IMR-90 (cell line): ENCODE results near the gene AQP12B. TPM values are rescaled to one million over a fixed set of nuclear protein-coding genes. Genes with fewer than 3 reads are reported as not detected.

Experiments used
- ATAC-seq: fragments of 200-7000 bp; cut with Tn5 transposase; 2 replicates; pipeline ENCODE4 v1.9.1; 2020; ENCODE audit warnings: low read depth, mild to moderate bottlenecking, moderate library complexity
- BruUV-seq: library from RNA; stranded (reverse); fragments of 400-500 nt; replicated peaks from 2 replicates; lab custom pipeline; 2021; lab: Mats Ljungman, UMichigan
- CTCF ChIA-PET: fragments of 300-600 bp; formaldehyde crosslinking; extraction: SDS; loops from one replicate; lab custom pipeline; 2021; ENCODE audit warnings: antibody characterized with exemption; lab: Yijun Ruan, JAX
- POLR2A ChIA-PET: fragments of 300-600 bp; sonication (Branson Sonifier 250); formaldehyde crosslinking; loops from one replicate; lab custom pipeline; 2022; ENCODE audit warnings: antibody characterized with exemption; ENCODE audit not compliant: unreplicated experiment; lab: Charles Lee
- DNase-seq: peaks from one replicate; pipeline ENCODE4 v3.0.0; 2013
- H2AFZ ChIP-seq: replicated peaks from 2 replicates; pipeline ENCODE3; 2013; ENCODE audit warnings: low read length, mild to moderate bottlenecking; ENCODE audit not compliant: poor library complexity
- H2AK5ac ChIP-seq: 2 replicates; pipeline ENCODE4 v1.6.1; 2013; ENCODE audit warnings: low read depth, low read length, inconsistent platforms
- H2AK9ac ChIP-seq: replicated peaks from 2 replicates; pipeline ENCODE3; 2013; ENCODE audit warnings: mild to moderate bottlenecking, low read depth, low read length, moderate library complexity; ENCODE audit not compliant: poor library complexity
- H2BK120ac ChIP-seq: 2 replicates; pipeline ENCODE4 v1.6.1; 2013; ENCODE audit warnings: low read depth, low read length, inconsistent platforms
- H2BK15ac ChIP-seq: 3 replicates; pipeline ENCODE4 v1.6.1; 2013; ENCODE audit warnings: low read depth, low read length, inconsistent platforms
- H2BK20ac ChIP-seq: 2 replicates; pipeline ENCODE4 v1.6.1; 2013; ENCODE audit warnings: low read depth, mild to moderate bottlenecking, inconsistent platforms, low read length, moderate library complexity
- H2BK5ac ChIP-seq: 2 replicates; pipeline ENCODE4 v1.6.1; 2013; ENCODE audit warnings: mild to moderate bottlenecking, low read depth, low read length, inconsistent platforms; ENCODE audit not compliant: poor library complexity, severe bottlenecking
- H3K14ac ChIP-seq: replicated peaks from 2 replicates; pipeline ENCODE4 v1.6.1; 2013; ENCODE audit warnings: low read depth, low read length, inconsistent platforms
- H3K18ac ChIP-seq: 2 replicates; pipeline ENCODE4 v1.6.1; 2013; ENCODE audit warnings: low read depth, low read length, control low read depth
- H3K23ac ChIP-seq: 2 replicates; pipeline ENCODE4 v1.6.1; 2013; ENCODE audit warnings: low read depth, low read length, inconsistent platforms
- H3K27ac ChIP-seq: 2 replicates; pipeline ENCODE4 v1.5.1; 2013; ENCODE audit warnings: mild to moderate bottlenecking, control low read depth, low read length; ENCODE audit not compliant: insufficient read depth
- H3K27me3 ChIP-seq: 2 replicates; pipeline ENCODE4 v1.6.1; 2013; ENCODE audit warnings: low read length; ENCODE audit not compliant: control insufficient read depth, insufficient read depth
- H3K36me3 ChIP-seq: 2 replicates; pipeline ENCODE4 v1.6.1; 2013; ENCODE audit warnings: low read length, mixed read lengths; ENCODE audit not compliant: control insufficient read depth, insufficient read depth
- H3K4ac ChIP-seq: 2 replicates; pipeline ENCODE4 v1.6.1; 2013; ENCODE audit warnings: low read depth, low read length, inconsistent platforms
- H3K4me1 ChIP-seq: 2 replicates; pipeline ENCODE4 v1.6.1; 2013; ENCODE audit warnings: low read length, mixed read lengths; ENCODE audit not compliant: control insufficient read depth, insufficient read depth
- H3K4me2 ChIP-seq: 2 replicates; pipeline ENCODE4 v1.6.1; 2013; ENCODE audit warnings: low read depth, mild to moderate bottlenecking, control low read depth, low read length, moderate library complexity
- H3K4me3 ChIP-seq: 2 replicates; pipeline ENCODE4 v1.5.1; 2013; ENCODE audit warnings: low read depth, mild to moderate bottlenecking, control low read depth, low read length, moderate library complexity; ENCODE audit not compliant: insufficient read depth
- H3K56ac ChIP-seq: 2 replicates; pipeline ENCODE4 v1.6.1; 2013; ENCODE audit warnings: low read length, inconsistent platforms; ENCODE audit not compliant: insufficient read depth; ENCODE audit errors: extremely low read depth
- H3K79me1 ChIP-seq, 2 experiments: 2 replicates each; pipeline ENCODE4 v1.6.1; 2013; ENCODE audit warnings: low read length in 2 of 2, inconsistent platforms in 1 of 2, low read depth in 1 of 2
- H3K9ac ChIP-seq: 2 replicates; pipeline ENCODE4 v1.6.1; 2013; ENCODE audit warnings: low read depth, low read length, control low read depth
- H3K9me1 ChIP-seq: 2 replicates; pipeline ENCODE4 v1.6.1; 2013; ENCODE audit warnings: low read length, inconsistent platforms; ENCODE audit not compliant: insufficient read depth
- H3K9me3 ChIP-seq: 2 replicates; pipeline ENCODE4 v1.6.1; 2013; ENCODE audit warnings: low read length; ENCODE audit not compliant: control insufficient read depth, insufficient read depth
- H4K20me1 ChIP-seq: 2 replicates; pipeline ENCODE4 v1.6.1; 2013; ENCODE audit warnings: low read length, inconsistent platforms; ENCODE audit not compliant: insufficient read depth
- H4K5ac ChIP-seq: 2 replicates; pipeline ENCODE4 v1.6.1; 2013; ENCODE audit warnings: mild to moderate bottlenecking, low read depth, low read length, control low read depth
- H4K8ac ChIP-seq, 2 experiments: 2 replicates each; pipeline ENCODE4 v1.6.1; 2013; ENCODE audit warnings: low read depth in 2 of 2, low read length in 2 of 2, control low read depth in 1 of 2, inconsistent platforms in 1 of 2
- H4K91ac ChIP-seq: 2 replicates; pipeline ENCODE4 v1.6.1; 2013; ENCODE audit warnings: low read depth, low read length, inconsistent platforms; ENCODE audit not compliant: insufficient read depth
- ELK1 ChIP-seq: fragments of 150-350 bp; IDR thresholded peaks from 2 replicates; pipeline ENCODE4 v1.6.1; 2016; ENCODE audit warnings: low read depth, mild to moderate bottlenecking, low read length, moderate library complexity, borderline replicate concordance
- MAFK ChIP-seq: IDR thresholded peaks from 2 replicates; pipeline ENCODE4 v1.6.1; 2012; ENCODE audit warnings: low read depth, low read length, improper control_type of control experiment
- WGBS, 2 experiments: methylation state at CpG; one replicate each; pipeline versions ENCODE4 v1.1.5 to v1.1.7; 2013; ENCODE audit warnings: missing lambda C conversion rate in 2 of 2; ENCODE audit not compliant: insufficient read length in 1 of 2; ENCODE audit errors: extremely low coverage in 2 of 2; 5-methylcytosine and 5-hydroxymethylcytosine counted together
- dilution Hi-C: fragments of 300-500 bp; cut with HindIII; formaldehyde crosslinking; loops from one replicate; pipeline ENCODE4 v1.14.3; 2018; ENCODE audit warnings: low sequenced_read_pairs; ENCODE audit not compliant: unreplicated experiment
- in situ Hi-C: fragments of 300-500 bp; cut with MboI; formaldehyde crosslinking; loops from 3 replicates; pipeline ENCODE4 v1.14.3; 2019; ENCODE audit warnings: low sequenced_read_pairs, inconsistent platforms, mixed read lengths
- intact Hi-C: fragments of 100-400 bp; cut with micrococcal nuclease; formaldehyde crosslinking; loops from 2 replicates; pipeline ENCODE4 v1.10.0; 2022
- polyA plus RNA-seq, 3 experiments: library from polyadenylated mRNA; depleted of rRNA; stranded (reverse); fragments of >200 nt; gene quantifications; 2 replicates each; pipeline ENCODE4 v1.2.3, GENCODE V29; 2012; ENCODE audit warnings: low replicate concordance in 1 of 3
- total RNA-seq: library from RNA; depleted of rRNA; stranded (reverse); fragments of >200 nt; gene quantifications from 2 replicates; pipeline ENCODE4 v1.2.3, GENCODE V29; 2012

Gene AQP12B
- total and polyA plus RNA-seq, 2 of the 4 experiments (the other 2 are of a cell fraction): not detected

- no peak overlapping the region for H2BK5ac ChIP-seq
- no peak overlapping the region for H2AK5ac ChIP-seq
- no peaks in the 10 kb centered on the region for H3K4me1 ChIP-seq
- H3K36me3 ChIP-seq: no peaks in the 10 kb centered on the region
- H2BK120ac ChIP-seq: no peak overlapping the region
- ATAC-seq (no peak), DNase-seq (no peak)
- H4K20me1 ChIP-seq: no peaks in the 10 kb centered on the region
- no peak overlapping the region for H3K4me2 ChIP-seq
- H2AK9ac ChIP-seq: no peak overlapping the region
- H2BK20ac ChIP-seq: no peak overlapping the region
- in situ Hi-C loops (no loop called here), intact Hi-C loops (no loop called here), dilution Hi-C loops (no loop called here)
- 78% methylated on average over 4 of the region's 36 CpGs; no CpG with 5 or more reads in 1 of the 2 experiments for WGBS, 2 experiments
- H3K9me1 ChIP-seq: no peaks in the 10 kb centered on the region
- peaks cover 46% of the 10 kb centered on the region for H3K27me3 ChIP-seq
- POLR2A ChIA-PET: no interaction called here
- CTCF ChIA-PET: no interaction called here
- no peak overlapping the region for H3K4ac ChIP-seq
- H3K9me3 ChIP-seq: no peaks in the 10 kb centered on the region
- no peak overlapping the region for H4K91ac ChIP-seq
- H2BK15ac ChIP-seq: no peak overlapping the region
- no peak overlapping the region for H3K18ac ChIP-seq
- H3K23ac ChIP-seq: no peak overlapping the region
- H2AFZ ChIP-seq: no peak overlapping the region
- no peak overlapping the region for H3K14ac ChIP-seq
- BruUV-seq: no TSS peak
- H3K56ac ChIP-seq: no peak overlapping the region
- no peak overlapping the region for H4K5ac ChIP-seq
- TF ChIP-seq ELK1 (no peak), MAFK (no peak)
- no peak overlapping the region for H3K9ac ChIP-seq
- no peak overlapping the region for H3K4me3 ChIP-seq
- H3K27ac ChIP-seq: no peak overlapping the region
- H3K79me1 ChIP-seq: no peaks in the 10 kb centered on the region
- no peak overlapping the region for H4K8ac ChIP-seq
Measured at GRCh38 chr2:240642061-240642805, 40.5 kb downstream of the AQP12B start.
